ENCODE results near the gene SEMA5A. TPM values are rescaled to one million over a fixed set of nuclear protein-coding genes. Genes with fewer than 3 reads are reported as not detected.

Gene SEMA5A
- total RNA-seq, 1 donor from 2014 or later: 43.2 TPM

DNA sequence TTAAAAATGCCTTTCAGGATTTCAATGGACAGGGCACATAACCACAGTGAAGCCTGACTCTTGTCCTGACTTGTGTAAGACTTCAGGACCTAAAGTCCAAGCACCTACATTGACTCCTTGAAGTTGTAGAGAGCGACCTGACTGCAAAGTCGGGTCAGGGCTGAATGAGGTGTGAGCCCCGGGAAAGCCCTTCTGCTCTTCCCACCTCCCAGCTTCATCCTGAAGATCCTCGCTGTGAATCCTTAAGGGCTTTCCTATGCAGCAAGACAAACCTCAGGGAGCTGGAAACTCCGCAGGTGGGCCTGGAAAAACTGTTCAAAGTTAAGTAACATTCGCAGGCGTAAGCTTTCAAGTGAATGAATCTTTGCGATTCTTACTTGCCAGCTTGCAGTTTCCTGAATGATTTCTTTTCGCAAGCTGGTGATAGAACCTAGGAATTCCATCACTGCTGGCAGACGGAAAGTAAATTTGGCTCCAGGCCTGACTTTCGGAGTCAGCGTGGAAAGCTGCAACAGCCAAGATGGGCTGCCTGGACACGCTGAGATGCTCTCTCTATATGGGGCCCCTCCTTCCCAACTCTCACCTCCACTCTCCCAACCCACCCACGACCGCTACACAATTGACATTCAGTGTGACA is 10.9 kb downstream of the SEMA5A start:
- no peak for TF ChIP-seq CTCF (IDR thresholded peaks at IDR 0.05; ENCODE audit: borderline replicate concordance)
- DNase-seq: no peak
- intact Hi-C loops (cut with micrococcal nuclease): no loop called here
- no peaks in the 10 kb centered on the region for H3K27me3 ChIP-seq (ENCODE audit: low read depth)
- peaks cover 74% of the 10 kb centered on the region for H3K4me1 ChIP-seq
- H3K9me3 ChIP-seq (replicated peaks): no peaks in the 10 kb centered on the region
- no peaks in the 10 kb centered on the region for H3K36me3 ChIP-seq
- H3K4me3 ChIP-seq: no peak overlapping the region
- H3K27ac ChIP-seq (replicated peaks): peak overlapping the region; percentile 80

DNA sequence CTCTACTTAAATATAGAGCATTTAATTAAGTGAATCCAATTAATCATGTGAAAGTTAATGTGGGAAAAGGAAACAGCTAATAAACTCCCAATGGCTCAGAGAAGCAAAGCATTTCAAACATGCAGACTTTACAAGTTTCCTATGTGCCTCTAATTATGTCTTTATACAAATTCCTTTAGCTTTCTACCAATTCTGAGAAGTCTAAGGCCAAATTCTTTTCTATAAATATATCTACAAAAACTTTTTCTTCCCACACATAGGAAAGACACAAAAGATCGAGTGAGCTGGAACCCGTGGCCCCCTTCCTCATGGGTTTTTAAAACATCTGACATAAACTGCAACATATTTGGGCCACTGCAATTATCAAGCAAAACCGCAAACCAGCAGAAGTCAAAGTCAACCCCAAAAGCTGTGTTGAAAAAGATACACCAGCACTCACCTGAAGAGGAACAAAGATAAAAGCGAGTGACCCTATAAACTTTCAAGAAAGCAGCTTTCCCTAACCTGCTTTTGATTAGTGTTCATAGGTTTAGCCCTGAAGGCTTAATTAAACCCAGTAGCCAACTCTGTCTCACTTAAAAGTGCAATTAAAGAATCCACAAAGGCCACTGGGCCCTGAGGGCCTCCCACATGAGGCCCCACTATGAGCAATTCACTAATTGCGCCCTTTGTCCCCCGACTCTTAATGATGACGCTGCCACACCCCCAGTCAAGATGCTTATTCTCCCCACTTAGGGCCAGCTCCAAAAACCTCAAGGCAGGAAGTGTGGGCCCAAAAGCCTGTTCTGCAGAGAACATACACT is 12.1 kb downstream of the SEMA5A start:
- no peak for DNase-seq
- no peak for TF ChIP-seq CTCF (IDR thresholded peaks at IDR 0.05; ENCODE audit: borderline replicate concordance)
- Histone ChIP-seq H3K27ac (replicated peaks) (peak overlapping the region; percentile 80), H3K36me3 (no peaks in the 10 kb centered on the region), H3K27me3 (ENCODE audit: low read depth) (no peaks in the 10 kb centered on the region), H3K4me1 (peaks cover 86% of the 10 kb centered on the region), H3K4me3 (no peak overlapping the region), H3K9me3 (replicated peaks) (no peaks in the 10 kb centered on the region)
- intact Hi-C loops (cut with micrococcal nuclease): no loop called here

GRCh38 chr5:9533096-9533495 is 12.8 kb downstream of the SEMA5A start:
- H3K4me1 ChIP-seq: peaks cover 90% of the 10 kb centered on the region
- no peaks in the 10 kb centered on the region for H3K27me3 ChIP-seq (ENCODE audit: low read depth)
- TF ChIP-seq CTCF (IDR thresholded peaks at IDR 0.05; ENCODE audit: borderline replicate concordance): no peak
- no peaks in the 10 kb centered on the region for H3K9me3 ChIP-seq (replicated peaks)
- peak overlapping the region; percentile 80 for H3K27ac ChIP-seq (replicated peaks)
- no peak overlapping the region for H3K4me3 ChIP-seq
- DNase-seq: no peak
- no peaks in the 10 kb centered on the region for H3K36me3 ChIP-seq
- intact Hi-C loops (cut with micrococcal nuclease): no loop called here

DNA sequence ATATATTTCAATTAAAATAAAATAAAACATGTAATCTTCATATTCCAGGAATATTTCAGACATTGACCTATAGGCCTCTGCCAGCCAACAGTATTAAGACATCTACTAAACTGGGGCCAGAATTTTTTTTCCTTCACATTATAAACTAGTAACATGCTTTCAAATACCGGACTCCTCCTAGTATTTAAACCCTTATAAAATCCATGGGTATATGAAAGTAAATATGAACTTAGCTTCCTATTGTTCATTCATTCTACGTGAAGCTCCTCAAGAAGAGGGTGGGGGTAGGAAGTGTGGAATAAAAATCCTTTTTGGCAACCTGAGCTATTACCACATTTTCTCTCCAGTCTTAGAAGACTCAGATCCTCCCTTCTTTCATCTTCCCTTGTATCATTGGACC is 16.4 kb downstream of the SEMA5A start:
- Histone ChIP-seq H3K36me3 (no peaks in the 10 kb centered on the region), H3K27ac (replicated peaks) (peak overlapping the region; percentile 70), H3K4me1 (peaks cover 77% of the 10 kb centered on the region), H3K27me3 (ENCODE audit: low read depth) (no peaks in the 10 kb centered on the region), H3K4me3 (no peak overlapping the region), H3K9me3 (replicated peaks) (no peaks in the 10 kb centered on the region)
- DNase-seq: no peak
- no peak for TF ChIP-seq CTCF (IDR thresholded peaks at IDR 0.05; ENCODE audit: borderline replicate concordance)
- intact Hi-C loops (cut with micrococcal nuclease): no loop called here

DNA sequence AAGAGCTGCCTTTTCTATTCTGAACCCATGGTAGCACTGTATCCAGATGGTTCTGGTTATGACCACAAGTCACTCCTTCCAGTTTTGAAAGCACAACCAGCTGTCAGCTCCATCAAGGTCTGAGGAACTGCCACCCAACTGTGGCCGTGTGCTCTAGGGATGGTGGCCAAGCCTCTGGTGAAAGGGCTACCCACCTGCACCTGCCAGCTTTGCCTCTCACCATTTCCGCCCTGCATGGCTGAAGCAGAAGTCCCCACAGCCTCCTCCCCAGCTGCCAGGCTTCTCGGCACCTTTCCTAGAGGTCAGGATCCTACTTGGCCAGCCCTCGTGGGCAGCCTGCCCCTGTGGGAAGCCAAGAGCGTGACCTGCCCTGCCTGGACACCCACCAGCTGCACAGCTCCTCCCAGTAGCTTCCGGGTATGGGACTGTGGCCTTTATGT is 16.8 kb downstream of the SEMA5A start:
- H3K27ac ChIP-seq (replicated peaks): peak overlapping the region; percentile 70
- peak; percentile 56 for DNase-seq
- no peaks in the 10 kb centered on the region for H3K36me3 ChIP-seq
- TF ChIP-seq CTCF (IDR thresholded peaks at IDR 0.05; ENCODE audit: borderline replicate concordance): no peak
- intact Hi-C loops (cut with micrococcal nuclease): no loop called here
- H3K4me1 ChIP-seq: peaks cover 77% of the 10 kb centered on the region
- no peaks in the 10 kb centered on the region for H3K9me3 ChIP-seq (replicated peaks)
- no peak overlapping the region for H3K4me3 ChIP-seq
- no peaks in the 10 kb centered on the region for H3K27me3 ChIP-seq (ENCODE audit: low read depth)
